Measurements from ENCODE around the gene UEVLD. TPM values are rescaled to one million over a fixed set of nuclear protein-coding genes. Genes with fewer than 3 reads are reported as not detected.
A peak's percentile ranks its signal among the peaks of the same experiment; 100 is the strongest.

UEVLD gene
- total and polyA plus RNA-seq, 2 donors (not counting 1 experiment from before 2014, with no cell fraction given), result 6.3 to 12.8 TPM

DNA sequence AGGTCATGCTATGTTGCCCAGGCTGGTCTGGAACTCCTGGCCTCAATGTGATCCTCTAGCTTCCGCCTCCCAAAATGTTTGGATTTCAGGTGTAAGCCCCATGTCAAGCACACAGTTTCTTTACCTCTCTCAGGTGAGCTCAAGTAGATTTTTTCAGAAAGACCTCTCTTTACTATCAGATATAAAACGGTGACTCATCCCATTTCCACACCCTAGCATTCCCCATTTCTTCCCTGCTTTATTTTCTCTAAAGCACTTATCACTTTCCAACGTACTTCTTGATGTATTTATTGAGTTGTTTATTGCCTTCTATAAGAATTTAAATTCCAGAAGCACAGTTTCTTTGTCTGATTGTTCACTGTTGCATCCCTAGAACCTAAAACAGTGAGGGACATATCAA lies 65.5 kb downstream of the UEVLD start:
- Histone ChIP-seq H3K9ac (ENCODE audit: low read length) (no peak overlapping the region), H3K79me2 (ENCODE audit: control insufficient read depth, insufficient read depth, low read length) (peaks cover 76% of the 10 kb centered on the region), H3K9me3 (ENCODE audit: control extremely low read depth in 1 of 3, control insufficient read depth in 2 of 3, insufficient read depth in 1 of 3, low read length in 2 of 3) (no peaks in the 10 kb centered on the region), H3K4me2 (replicated peaks; ENCODE audit: low read depth, low read length, poor library complexity, severe bottlenecking) (no peak overlapping the region), H3K27me3 (replicated peaks in 1 of 4; ENCODE audit: control extremely low read depth in 1 of 4, control insufficient read depth in 3 of 4, insufficient read depth in 4 of 4, low read length in 3 of 4) (no peaks in the 10 kb centered on the region), H2AFZ (ENCODE audit: insufficient read depth, low read depth, low read length, poor library complexity, severe bottlenecking) (no peak overlapping the region), H4K20me1 (ENCODE audit: control insufficient read depth, insufficient read depth, low read length, poor library complexity, severe bottlenecking) (peaks cover 26% of the 10 kb centered on the region), H3K36me3 (replicated peaks in 1 of 2; ENCODE audit: control extremely low read depth in 1 of 2, control insufficient read depth in 1 of 2, extremely low read depth in 1 of 2, insufficient read depth in 2 of 2, low read length in 1 of 2) (peaks cover 0 to 22% of the 10 kb centered on the region in 2 experiments), H3K27ac (ENCODE audit: low read length in 2 of 2) (no peak overlapping the region), H3K4me1 (ENCODE audit: control insufficient read depth in 2 of 2, insufficient read depth in 2 of 2, low read length in 2 of 2) (peaks cover 14% of the 10 kb centered on the region in 2 donors), H3K4me3 (ENCODE audit: control extremely low read depth in 1 of 5, extremely low read depth in 1 of 5, insufficient read depth in 1 of 5, low read depth in 2 of 5, low read length in 4 of 5) (no peak overlapping the region)
- Mint-ChIP-seq H3K27ac (no peak overlapping the region), H3K9me3 (ENCODE audit: insufficient read depth) (no peaks in the 10 kb centered on the region), H3K4me3 (no peak overlapping the region), H3K4me1 (peaks cover 47% of the 10 kb centered on the region), H3K27me3 (no peaks in the 10 kb centered on the region)
- POLR2A ChIA-PET, result no interaction called here
- TF ChIP-seq EZH2 (IDR thresholded peaks at IDR 0.05; ENCODE audit: borderline replicate concordance, insufficient read depth, low read depth, low read length, poor library complexity, severe bottlenecking), result no peak
- TF ChIP-seq, protein P1, sequence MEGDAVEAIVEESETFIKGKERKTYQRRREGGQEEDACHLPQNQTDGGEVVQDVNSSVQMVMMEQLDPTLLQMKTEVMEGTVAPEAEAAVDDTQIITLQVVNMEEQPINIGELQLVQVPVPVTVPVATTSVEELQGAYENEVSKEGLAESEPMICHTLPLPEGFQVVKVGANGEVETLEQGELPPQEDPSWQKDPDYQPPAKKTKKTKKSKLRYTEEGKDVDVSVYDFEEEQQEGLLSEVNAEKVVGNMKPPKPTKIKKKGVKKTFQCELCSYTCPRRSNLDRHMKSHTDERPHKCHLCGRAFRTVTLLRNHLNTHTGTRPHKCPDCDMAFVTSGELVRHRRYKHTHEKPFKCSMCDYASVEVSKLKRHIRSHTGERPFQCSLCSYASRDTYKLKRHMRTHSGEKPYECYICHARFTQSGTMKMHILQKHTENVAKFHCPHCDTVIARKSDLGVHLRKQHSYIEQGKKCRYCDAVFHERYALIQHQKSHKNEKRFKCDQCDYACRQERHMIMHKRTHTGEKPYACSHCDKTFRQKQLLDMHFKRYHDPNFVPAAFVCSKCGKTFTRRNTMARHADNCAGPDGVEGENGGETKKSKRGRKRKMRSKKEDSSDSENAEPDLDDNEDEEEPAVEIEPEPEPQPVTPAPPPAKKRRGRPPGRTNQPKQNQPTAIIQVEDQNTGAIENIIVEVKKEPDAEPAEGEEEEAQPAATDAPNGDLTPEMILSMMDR (IDR thresholded peaks at IDR 0.05), result no peak
- intact Hi-C loops (cut with micrococcal nuclease), result loop anchor here (10.0 kb wide), 1 partner anchor 278 kb away; the partner anchor contains the start of gene SAA2
- 100% methylated on average over 1 of the region's 3 CpGs for WGBS (ENCODE audit: insufficient coverage)
- CTCF ChIA-PET, result no interaction called here
- ATAC-seq (ENCODE audit: low read depth) (no peak), DNase-seq (no peak)

DNA sequence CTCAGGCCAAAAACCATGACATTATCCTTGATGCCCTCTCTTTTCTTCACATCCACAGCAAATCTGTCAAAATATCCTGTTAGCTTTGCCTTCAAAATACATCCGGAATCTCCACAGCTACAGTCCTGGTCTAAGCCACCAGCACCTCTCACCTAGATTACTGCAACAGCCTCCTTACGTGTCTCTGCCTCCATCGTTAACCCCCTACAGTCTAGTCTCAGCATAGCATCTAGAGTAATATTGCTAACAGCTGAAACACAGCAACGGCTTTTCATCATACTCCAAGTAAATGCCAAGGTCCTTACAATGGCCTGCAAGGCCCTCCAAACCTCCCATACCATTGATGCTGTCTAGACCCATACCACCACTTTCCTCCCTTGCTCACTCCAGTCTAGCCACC lies 66.1 kb downstream of the UEVLD start:
- Mint-ChIP-seq H3K9me3 (ENCODE audit: insufficient read depth) (no peaks in the 10 kb centered on the region), H3K4me1 (peaks cover 42% of the 10 kb centered on the region), H3K4me3 (no peak overlapping the region), H3K27ac (peak overlapping the region; percentile 15), H3K27me3 (no peaks in the 10 kb centered on the region)
- peaks cover 71% of the 10 kb centered on the region for H3K79me2 ChIP-seq (ENCODE audit: control insufficient read depth, insufficient read depth, low read length)
- H4K20me1 ChIP-seq (ENCODE audit: control insufficient read depth, insufficient read depth, low read length, poor library complexity, severe bottlenecking), result peaks cover 26% of the 10 kb centered on the region
- CTCF ChIA-PET, result no interaction called here
- H3K4me3 ChIP-seq (ENCODE audit: control extremely low read depth in 1 of 5, extremely low read depth in 1 of 5, insufficient read depth in 1 of 5, low read depth in 2 of 5, low read length in 4 of 5), result no peak overlapping the region
- no peak for ATAC-seq (ENCODE audit: low read depth)
- WGBS (ENCODE audit: insufficient coverage), result 96% methylated on average over 4 of the region's 4 CpGs
- TF ChIP-seq, protein P1 (IDR thresholded peaks at IDR 0.05), result no peak
- no peak for TF ChIP-seq EZH2 (IDR thresholded peaks at IDR 0.05; ENCODE audit: borderline replicate concordance, insufficient read depth, low read depth, low read length, poor library complexity, severe bottlenecking)
- POLR2A ChIA-PET, result interaction anchor here (0.6 kb wide), 1 partner anchor 10 kb away, joined by 3 read pairs; no protein-coding TSS in a partner anchor
- peaks cover 0 to 28% of the 10 kb centered on the region in 2 experiments for H3K36me3 ChIP-seq (replicated peaks in 1 of 2; ENCODE audit: control extremely low read depth in 1 of 2, control insufficient read depth in 1 of 2, extremely low read depth in 1 of 2, insufficient read depth in 2 of 2, low read length in 1 of 2)
- intact Hi-C loops (cut with micrococcal nuclease), result loop anchor here (10.0 kb wide), 1 partner anchor 278 kb away; the partner anchor contains the start of gene SAA2
- no peaks in the 10 kb centered on the region for H3K9me3 ChIP-seq (ENCODE audit: control extremely low read depth in 1 of 3, control insufficient read depth in 2 of 3, insufficient read depth in 1 of 3, low read length in 2 of 3)
- no peaks in the 10 kb centered on the region for H3K27me3 ChIP-seq (replicated peaks in 1 of 4; ENCODE audit: control extremely low read depth in 1 of 4, control insufficient read depth in 3 of 4, insufficient read depth in 4 of 4, low read length in 3 of 4)
- peaks cover 8% of the 10 kb centered on the region in 2 donors for H3K4me1 ChIP-seq (ENCODE audit: control insufficient read depth in 2 of 2, insufficient read depth in 2 of 2, low read length in 2 of 2)
- H3K4me2 ChIP-seq (replicated peaks; ENCODE audit: low read depth, low read length, poor library complexity, severe bottlenecking), result no peak overlapping the region
- H3K9ac ChIP-seq (ENCODE audit: low read length), result no peak overlapping the region
- H2AFZ ChIP-seq (ENCODE audit: insufficient read depth, low read depth, low read length, poor library complexity, severe bottlenecking), result no peak overlapping the region
- H3K27ac ChIP-seq (ENCODE audit: low read length in 2 of 2), result no peak overlapping the region
- DNase-seq, result no peak

All from B cell (primary cell).